Stimulated activated CD4-positive, alpha-beta T cell treated with anti-CD3 and anti-CD28 coated beads, TNF-alpha, amount 100 ng/mL, for 1 hour (primary cell): ENCODE data around the gene PHKB.
"Not testable (repeated sequence)": the region's sequence is repeated elsewhere in the genome, so short reads cannot be mapped to it uniquely, and the experiment has no call there.

Experiments used
- DNase-seq, 3 donors: peaks; one replicate each; pipeline ENCODE4 v3.0.0-alpha.2; 2020; ENCODE audit warnings: low read depth in 3 of 3, low spot score in 1 of 3

Gene PHKB

DNA sequence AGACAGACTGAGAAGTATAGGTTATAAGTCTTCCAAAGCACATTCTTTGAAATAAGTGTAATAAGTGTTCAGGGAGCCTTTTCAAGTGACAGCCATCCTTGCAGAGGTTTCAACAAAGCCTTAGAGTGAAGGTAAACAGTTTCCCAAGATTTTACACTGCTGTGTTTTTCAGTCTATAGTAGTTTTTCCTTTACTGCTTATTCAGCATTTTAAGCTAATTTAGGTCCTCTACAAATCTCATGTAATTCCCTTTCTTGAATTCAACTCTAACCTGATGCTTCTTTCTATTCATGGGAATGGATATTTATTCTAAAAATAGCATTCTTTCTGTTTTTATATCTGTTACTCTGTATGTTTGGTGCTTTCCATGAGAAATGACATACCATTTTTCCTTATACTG is 211.3 kb downstream of the PHKB start:
- DNase-seq = no peak

DNA sequence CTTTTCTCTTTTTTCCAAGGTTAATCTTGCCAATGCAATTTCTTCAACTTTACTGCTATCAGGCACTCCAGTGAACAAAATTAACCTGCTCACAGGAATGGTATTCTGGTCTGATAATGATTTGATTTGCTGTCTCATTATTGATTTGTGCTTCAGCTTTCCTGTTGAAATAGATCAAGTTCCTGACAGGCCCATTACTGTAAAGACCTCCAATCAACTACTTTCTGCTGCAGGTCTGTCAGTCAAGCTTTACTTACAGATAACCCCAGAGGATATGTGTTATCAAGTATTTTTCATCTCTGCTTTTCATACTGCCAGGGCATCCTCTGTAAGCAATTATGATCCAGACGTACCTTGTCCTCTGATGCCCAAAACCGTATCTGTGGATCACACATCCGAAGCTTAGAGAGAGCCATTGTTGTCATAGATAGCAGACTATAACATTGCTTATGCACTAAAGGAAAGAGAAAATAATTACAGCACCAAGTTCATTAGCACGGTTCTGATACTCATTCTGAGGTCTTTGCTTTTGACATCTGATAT is 215.6 kb downstream of the PHKB start:
- DNase-seq = no peak

- not testable (repeated sequence) for DNase-seq
These were observed 220.4 kb downstream of the PHKB start for GRCh38 chr16:47681571-47681970.

DNA sequence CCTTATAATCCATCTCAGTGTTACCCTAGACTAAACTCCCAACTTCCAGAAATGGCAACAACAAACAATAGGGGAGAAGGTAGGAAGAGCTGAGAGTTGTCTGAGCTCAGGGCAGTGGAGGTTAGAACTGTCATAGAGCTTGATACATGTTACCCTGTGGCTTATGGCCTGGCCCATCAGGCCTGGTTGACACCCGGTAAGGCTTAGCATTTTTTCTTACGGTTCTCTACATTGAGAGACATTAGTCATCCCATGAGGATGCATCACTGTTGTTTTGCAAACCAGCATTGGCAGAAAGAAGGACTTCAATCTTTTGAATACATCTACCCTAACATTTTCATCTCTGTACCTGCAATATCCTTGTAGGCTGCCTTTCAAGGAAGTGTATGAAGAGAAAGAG is 226.6 kb downstream of the PHKB start:
- no peak for DNase-seq

- no peak for DNase-seq
These were observed 232.1 kb downstream of the PHKB start for GRCh38 chr16:47693226-47693625.

DNA sequence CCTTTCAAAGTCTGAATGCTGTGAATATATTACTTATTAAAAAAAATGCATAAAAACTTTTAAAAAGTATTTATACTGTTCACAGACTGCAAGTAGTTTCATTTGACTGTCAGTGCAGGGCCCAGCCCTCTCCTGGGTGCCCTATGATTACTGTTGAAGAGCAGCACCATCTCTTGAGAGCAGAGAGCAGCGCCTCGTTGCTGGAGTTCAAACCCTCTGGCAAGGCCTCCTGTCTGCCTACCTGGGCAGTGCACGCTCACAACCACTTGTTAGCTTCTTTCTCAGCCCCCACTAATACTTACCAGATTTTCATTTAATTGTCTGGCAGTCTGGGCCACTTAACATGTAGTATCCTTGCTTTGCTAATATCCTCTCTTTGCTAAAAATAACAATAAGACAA is 233.4 kb downstream of the PHKB start:
- no peak for DNase-seq

GRCh38 chr16:47695756-47696155 is 234.6 kb downstream of the PHKB start:
- no peak for DNase-seq

DNA sequence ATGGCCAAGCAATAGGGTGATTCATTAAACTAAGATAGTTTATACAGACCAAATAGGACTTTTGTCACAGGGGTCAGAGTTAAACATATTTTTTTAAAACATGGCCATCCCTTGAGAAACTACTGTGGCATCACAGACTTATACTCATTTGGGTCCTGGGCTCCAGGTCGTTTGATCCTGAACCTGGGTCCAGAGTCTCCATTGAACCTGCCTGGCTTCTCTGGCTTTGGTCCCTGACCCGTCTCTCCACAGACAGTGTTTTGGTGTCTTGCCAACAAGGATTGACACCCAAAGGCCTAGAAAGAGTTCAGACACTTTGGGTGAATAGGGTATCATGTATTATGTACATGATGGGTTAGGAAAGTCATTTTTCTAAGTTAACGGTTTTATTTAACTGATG is 236.7 kb downstream of the PHKB start:
- no peak for DNase-seq

- DNase-seq = no peak
These were observed 238.0 kb downstream of the PHKB start for GRCh38 chr16:47699106-47699505.

- no peak for DNase-seq
These were observed 239.9 kb downstream of the PHKB start for GRCh38 chr16:47700857-47701587.

DNA sequence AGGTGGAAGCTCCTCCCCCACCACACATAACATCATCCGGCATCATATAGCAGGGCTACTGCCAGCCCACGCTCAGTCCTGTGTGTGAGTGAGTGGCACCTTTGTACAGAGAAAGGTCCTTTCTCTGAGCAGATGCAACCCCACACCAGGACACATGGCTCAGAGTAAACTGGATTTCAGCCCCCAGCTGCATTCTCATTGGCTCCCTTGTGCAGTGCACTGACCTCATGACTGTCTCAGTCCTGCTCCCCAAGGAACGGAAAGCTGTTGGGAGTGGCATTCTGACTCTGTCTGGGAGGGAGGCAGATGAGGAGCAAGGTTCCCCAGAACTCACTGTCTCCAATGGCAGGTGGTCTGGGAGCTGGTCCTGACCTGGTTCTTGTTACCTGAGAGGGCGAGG is 244.1 kb downstream of the PHKB start:
- DNase-seq = no peak

DNA sequence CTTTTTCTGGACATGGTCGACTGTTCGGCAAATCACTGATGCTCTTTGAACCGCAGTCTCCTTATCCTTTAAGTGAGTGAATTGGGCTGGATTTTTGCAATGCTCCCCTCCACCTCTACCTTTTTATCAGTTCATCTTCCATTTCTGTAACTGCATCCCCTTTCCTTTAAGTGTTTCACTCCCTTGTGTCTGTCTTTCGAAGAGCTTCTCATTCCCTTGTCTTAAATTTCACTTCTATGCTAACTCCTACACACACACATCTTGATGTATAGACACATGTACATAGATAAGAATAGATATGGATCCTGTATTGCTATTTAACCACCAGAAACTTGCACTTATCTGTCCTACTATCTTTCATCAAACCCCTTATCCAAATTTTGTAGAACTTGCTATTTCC is 250.7 kb downstream of the PHKB start:
- no peak for DNase-seq

- DNase-seq = no peak
These were observed 251.4 kb downstream of the PHKB start for GRCh38 chr16:47712276-47713224.

GRCh38 chr16:47713225-47713595 is 252.1 kb downstream of the PHKB start:
- DNase-seq = no peak

DNA sequence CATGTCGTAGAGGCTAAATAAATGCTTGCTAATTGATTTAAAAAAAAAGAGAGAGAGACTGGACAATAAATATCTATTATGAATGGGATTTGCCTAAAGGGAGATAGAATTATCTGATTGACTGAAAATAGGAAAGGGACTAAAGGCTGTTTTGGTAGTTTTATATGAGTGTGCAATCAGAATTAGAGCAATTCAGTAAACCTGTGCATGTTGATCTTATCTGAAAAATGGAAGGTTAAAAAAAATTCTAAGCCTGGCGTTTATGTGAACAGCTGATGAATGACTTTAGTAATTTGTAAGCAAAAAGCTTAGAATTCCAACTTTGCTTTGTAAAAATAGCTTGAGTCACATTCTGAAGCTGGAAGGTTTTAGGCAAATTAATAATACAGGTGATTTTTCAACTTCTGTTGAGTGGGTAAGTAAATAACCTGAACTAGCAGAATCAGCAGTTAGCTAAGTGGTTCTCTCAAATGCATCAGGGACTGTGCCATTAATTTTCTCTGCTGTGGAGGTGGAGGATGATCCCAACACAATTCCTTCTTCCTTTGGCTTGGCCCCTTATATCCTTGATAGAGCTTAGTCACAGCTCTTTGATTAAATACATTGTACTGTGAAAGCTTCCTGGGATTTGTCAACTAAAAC is 254.4 kb downstream of the PHKB start:
- no peak for DNase-seq

- no peak for DNase-seq
These were observed 255.4 kb downstream of the PHKB start for GRCh38 chr16:47716571-47716970.

DNA sequence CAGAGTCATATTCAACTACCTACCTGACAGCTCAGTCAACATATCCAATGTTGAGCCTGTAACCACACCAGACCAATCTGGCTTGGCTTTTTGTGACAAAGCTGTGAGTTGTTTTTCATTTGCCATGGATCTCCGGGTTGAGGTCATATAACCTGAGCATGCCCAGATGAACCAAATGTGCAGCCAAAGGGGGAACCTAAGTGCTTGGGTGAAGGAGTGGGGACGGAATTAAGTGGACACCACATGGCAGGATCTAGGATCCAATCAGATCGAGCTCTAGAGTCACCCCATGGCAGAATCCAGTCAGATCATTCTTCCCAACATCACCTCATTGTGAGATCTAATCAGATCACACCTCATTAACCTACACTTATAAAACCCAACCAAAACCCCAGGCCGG is 258.6 kb downstream of the PHKB start:
- DNase-seq = no peak

GRCh38 chr16:47721006-47721637 is 260.0 kb downstream of the PHKB start:
- DNase-seq = no peak

DNA sequence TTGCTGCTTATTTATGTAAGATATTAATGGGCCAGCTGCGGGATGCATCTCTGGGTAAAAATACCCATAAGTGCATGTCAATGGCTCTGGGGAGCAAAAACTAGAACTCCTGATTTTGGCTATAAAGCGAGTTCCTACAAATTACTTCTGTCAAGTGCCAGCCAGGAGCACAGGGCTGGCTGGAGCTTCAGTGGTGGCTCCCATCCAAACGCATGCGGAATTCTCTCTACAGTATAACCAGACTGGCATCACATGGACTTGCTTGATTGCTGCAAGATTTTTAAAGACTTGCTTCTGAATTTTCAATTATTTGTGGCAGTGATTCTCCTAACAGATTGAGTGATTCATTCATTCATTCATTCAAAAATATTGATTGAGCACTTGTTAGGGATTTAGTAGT is 260.9 kb downstream of the PHKB start:
- no peak for DNase-seq

DNA sequence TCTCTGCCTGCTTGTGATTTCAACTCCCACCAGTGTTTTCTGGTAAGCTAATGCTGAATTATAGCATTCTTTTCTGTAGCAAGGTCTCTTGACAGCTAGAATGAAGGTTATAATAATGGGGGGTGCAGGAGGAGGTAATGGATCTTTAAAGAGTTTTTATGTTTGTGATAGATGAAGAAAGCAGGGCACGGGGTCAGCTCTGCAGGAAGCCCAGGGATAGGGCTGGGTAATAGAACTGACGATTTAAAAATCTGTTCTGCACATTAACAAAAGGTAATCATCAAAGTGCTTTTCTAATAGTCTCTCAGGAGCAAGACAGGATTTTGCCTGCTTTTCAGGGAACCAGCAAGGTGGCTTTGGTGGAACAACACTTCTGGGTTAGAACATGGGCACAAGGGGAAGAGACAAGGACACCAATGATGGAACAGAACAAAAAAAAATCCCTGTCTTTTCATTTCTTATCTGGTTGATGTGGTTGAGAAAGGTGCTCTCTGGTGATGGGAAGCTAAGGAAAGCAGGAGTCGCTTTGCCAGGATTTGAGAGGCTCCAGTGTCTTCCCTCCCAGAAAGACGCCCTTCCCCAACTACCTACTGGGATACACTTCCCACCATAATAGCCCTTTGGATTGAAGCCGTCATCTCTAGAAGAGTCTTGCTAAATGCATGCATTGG is 263.1 kb downstream of the PHKB start:
- no peak for DNase-seq
